WTC11 (cell line): ENCODE data around the gene VWA7.

Experiments used
- ELF4 ChIP-seq: sonication (generic); formaldehyde crosslinking; IDR thresholded peaks from 2 replicates; pipeline ENCODE4 v1.8.1; 2022; ENCODE audit warnings: low read depth, mild to moderate bottlenecking, moderate library complexity, missing genetic modification reagents
- FOXJ3 ChIP-seq: sonication (generic); formaldehyde crosslinking; IDR thresholded peaks from 2 replicates; pipeline ENCODE4 v1.9.0; 2021; ENCODE audit warnings: missing genetic modification reagents, mild to moderate bottlenecking, borderline replicate concordance
- FOXP1 ChIP-seq: sonication (generic); formaldehyde crosslinking; IDR thresholded peaks from 2 replicates; pipeline ENCODE4 v1.8.0; 2022; ENCODE audit warnings: missing genetic modification reagents, mild to moderate bottlenecking, moderate library complexity, borderline replicate concordance
- JUN ChIP-seq: sonication (generic); formaldehyde crosslinking; IDR thresholded peaks from 2 replicates; pipeline ENCODE4 v1.8.0; 2023; ENCODE audit warnings: mild to moderate bottlenecking, missing genetic modification reagents
- KAT7 ChIP-seq: sonication (generic); formaldehyde crosslinking; IDR thresholded peaks from 2 replicates; pipeline ENCODE4 v1.8.1; 2023; ENCODE audit warnings: missing genetic modification reagents, mild to moderate bottlenecking, borderline replicate concordance
- ZBTB21 ChIP-seq: sonication (generic); formaldehyde crosslinking; IDR thresholded peaks from 2 replicates; pipeline ENCODE4 v1.8.1; 2023; ENCODE audit warnings: mild to moderate bottlenecking, missing genetic modification reagents, borderline replicate concordance
- ZNF121 ChIP-seq: sonication (generic); formaldehyde crosslinking; IDR thresholded peaks from 2 replicates; pipeline ENCODE4 v1.8.0; 2023; ENCODE audit warnings: missing genetic modification reagents
- ZNF232 ChIP-seq: sonication (generic); formaldehyde crosslinking; IDR thresholded peaks from 2 replicates; pipeline ENCODE4 v1.8.0; 2022; ENCODE audit warnings: mild to moderate bottlenecking, missing genetic modification reagents
- ZNF423 ChIP-seq: fragments of 250-450 bp; sonication (Bioruptor Pico); IDR thresholded peaks from 2 replicates; pipeline ENCODE4 v2.1.2; 2022; ENCODE audit warnings: mild to moderate bottlenecking, moderate library complexity
- TF ChIP-seq, protein P1 (sequence below): fragments of 250-450 bp; sonication (Bioruptor Pico); IDR thresholded peaks from 2 replicates; pipeline ENCODE4 v1.9.0; 2021; ENCODE audit warnings: mild to moderate bottlenecking
- TF ChIP-seq, protein P2 (sequence below): fragments of 200-600 bp; IDR thresholded peaks from 2 replicates; pipeline ENCODE4 v1.8.0; 2022; ENCODE audit warnings: antibody characterized with exemption
- TF ChIP-seq, protein P3 (sequence below): sonication (generic); formaldehyde crosslinking; IDR thresholded peaks from 2 replicates; pipeline ENCODE4 v1.8.1; 2022; ENCODE audit warnings: low read depth, mild to moderate bottlenecking, moderate library complexity, missing genetic modification reagents, borderline replicate concordance
- TF ChIP-seq, protein P4 (sequence below): sonication (generic); formaldehyde crosslinking; IDR thresholded peaks from 2 replicates; pipeline ENCODE4 v1.8.0; 2022; ENCODE audit warnings: mild to moderate bottlenecking, missing genetic modification reagents
- TF ChIP-seq, protein P5 (sequence below): sonication (generic); formaldehyde crosslinking; IDR thresholded peaks from 2 replicates; pipeline ENCODE4 v1.8.1; 2023; ENCODE audit warnings: mild to moderate bottlenecking, missing genetic modification reagents, moderate library complexity

DNA sequence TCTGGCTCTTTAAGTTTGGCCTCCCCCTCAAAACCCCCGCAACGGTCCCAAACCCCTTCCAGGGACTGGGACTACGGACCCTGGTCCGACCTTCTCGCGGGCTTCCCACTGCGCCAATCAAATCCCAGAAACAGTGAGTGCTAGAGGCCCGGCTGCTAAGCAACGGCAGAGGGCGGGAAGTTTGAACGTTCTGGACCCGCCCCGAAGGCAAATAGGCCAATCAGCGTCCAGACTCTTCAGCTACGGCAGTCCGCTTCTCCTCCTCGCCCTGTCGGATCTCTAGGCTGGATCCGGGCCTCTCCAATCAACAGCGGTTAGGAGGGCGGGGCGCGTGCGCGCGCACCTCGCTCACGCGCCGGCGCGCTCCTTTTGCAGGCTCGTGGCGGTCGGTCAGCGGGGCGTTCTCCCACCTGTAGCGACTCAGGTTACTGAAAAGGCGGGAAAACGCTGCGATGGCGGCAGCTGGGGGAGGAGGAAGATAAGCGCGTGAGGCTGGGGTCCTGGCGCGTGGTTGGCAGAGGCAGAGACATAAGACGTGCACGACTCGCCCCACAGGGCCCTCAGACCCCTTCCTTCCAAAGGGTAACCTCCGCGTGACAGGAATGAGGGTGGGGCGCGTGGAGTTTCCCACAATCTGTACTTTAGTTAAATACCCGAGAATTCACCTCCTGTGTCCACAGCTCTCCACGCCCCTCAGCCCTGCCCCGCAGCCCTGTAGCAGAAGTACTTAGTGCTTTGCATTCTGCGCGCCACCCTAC, 37.3 kb downstream of the VWA7 start, which contains the start of gene MSH5:
- no peak for TF ChIP-seq ZNF423
- no peak for TF ChIP-seq KAT7 (CRISPR knock-in tag)
- TF ChIP-seq, protein P1, sequence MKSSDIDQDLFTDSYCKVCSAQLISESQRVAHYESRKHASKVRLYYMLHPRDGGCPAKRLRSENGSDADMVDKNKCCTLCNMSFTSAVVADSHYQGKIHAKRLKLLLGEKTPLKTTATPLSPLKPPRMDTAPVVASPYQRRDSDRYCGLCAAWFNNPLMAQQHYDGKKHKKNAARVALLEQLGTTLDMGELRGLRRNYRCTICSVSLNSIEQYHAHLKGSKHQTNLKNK, result no peak
- TF ChIP-seq, protein P2, sequence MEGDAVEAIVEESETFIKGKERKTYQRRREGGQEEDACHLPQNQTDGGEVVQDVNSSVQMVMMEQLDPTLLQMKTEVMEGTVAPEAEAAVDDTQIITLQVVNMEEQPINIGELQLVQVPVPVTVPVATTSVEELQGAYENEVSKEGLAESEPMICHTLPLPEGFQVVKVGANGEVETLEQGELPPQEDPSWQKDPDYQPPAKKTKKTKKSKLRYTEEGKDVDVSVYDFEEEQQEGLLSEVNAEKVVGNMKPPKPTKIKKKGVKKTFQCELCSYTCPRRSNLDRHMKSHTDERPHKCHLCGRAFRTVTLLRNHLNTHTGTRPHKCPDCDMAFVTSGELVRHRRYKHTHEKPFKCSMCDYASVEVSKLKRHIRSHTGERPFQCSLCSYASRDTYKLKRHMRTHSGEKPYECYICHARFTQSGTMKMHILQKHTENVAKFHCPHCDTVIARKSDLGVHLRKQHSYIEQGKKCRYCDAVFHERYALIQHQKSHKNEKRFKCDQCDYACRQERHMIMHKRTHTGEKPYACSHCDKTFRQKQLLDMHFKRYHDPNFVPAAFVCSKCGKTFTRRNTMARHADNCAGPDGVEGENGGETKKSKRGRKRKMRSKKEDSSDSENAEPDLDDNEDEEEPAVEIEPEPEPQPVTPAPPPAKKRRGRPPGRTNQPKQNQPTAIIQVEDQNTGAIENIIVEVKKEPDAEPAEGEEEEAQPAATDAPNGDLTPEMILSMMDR, result no peak
- peak; percentile 87 for TF ChIP-seq FOXJ3 (CRISPR knock-in tag)
- TF ChIP-seq ELF4 (CRISPR knock-in tag), result no peak
- TF ChIP-seq FOXP1 (CRISPR knock-in tag), result peak; percentile 99
- peak; percentile 98 for TF ChIP-seq ZNF232 (CRISPR knock-in tag)
- TF ChIP-seq JUN (CRISPR knock-in tag), result peak; percentile 97
- TF ChIP-seq, protein P3, sequence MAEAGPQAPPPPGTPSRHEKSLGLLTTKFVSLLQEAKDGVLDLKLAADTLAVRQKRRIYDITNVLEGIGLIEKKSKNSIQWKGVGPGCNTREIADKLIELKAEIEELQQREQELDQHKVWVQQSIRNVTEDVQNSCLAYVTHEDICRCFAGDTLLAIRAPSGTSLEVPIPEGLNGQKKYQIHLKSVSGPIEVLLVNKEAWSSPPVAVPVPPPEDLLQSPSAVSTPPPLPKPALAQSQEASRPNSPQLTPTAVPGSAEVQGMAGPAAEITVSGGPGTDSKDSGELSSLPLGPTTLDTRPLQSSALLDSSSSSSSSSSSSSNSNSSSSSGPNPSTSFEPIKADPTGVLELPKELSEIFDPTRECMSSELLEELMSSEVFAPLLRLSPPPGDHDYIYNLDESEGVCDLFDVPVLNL (CRISPR knock-in tag), result peak; percentile 96
- TF ChIP-seq ZBTB21, result no peak
- TF ChIP-seq, protein P4, sequence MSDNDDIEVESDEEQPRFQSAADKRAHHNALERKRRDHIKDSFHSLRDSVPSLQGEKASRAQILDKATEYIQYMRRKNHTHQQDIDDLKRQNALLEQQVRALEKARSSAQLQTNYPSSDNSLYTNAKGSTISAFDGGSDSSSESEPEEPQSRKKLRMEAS (CRISPR knock-in tag), result peak; percentile 99
- no peak; the same call in 1 of the 2 replicates for TF ChIP-seq ZNF121 (CRISPR knock-in tag)
- TF ChIP-seq, protein P5, sequence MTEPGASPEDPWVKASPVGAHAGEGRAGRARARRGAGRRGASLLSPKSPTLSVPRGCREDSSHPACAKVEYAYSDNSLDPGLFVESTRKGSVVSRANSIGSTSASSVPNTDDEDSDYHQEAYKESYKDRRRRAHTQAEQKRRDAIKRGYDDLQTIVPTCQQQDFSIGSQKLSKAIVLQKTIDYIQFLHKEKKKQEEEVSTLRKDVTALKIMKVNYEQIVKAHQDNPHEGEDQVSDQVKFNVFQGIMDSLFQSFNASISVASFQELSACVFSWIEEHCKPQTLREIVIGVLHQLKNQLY (CRISPR knock-in tag), result no peak
